GM12878 (cell line): ENCODE data around the gene HCLS1. TPM values are rescaled to one million over a fixed set of nuclear protein-coding genes. Genes with fewer than 3 reads are reported as not detected.

Experiments
- ATAC-seq: fragments of 200-7000 bp; cut with Tn5 transposase; 3 replicates; pipeline ENCODE4 v1.9.1; 2020; ENCODE audit warnings: mild to moderate bottlenecking, moderate library complexity
- BruUV-seq: library from RNA; stranded (reverse); fragments of 400-500 nt; replicated peaks from 2 replicates; lab custom pipeline; 2021; lab: Mats Ljungman, UMichigan
- CTCF ChIA-PET: fragments of 300-600 bp; sonication (Branson Sonifier 250); formaldehyde crosslinking; extraction: SDS; loops from one replicate; lab custom pipeline; 2021; ENCODE audit warnings: inconsistent platforms; lab: Yijun Ruan, JAX
- POLR2A ChIA-PET: fragments of 350-600 bp; formaldehyde crosslinking; extraction: SDS; loops from one replicate; lab custom pipeline; 2021; ENCODE audit warnings: inconsistent platforms; lab: Charles Lee
- RAD21 ChIA-PET: fragments of 300-600 bp; sonication (Branson Sonifier 250); formaldehyde crosslinking; loops from one replicate; lab custom pipeline; 2023; ENCODE audit warnings: antibody characterized with exemption; ENCODE audit not compliant: unreplicated experiment; lab: Charles Lee
- SMC1A ChIA-PET: fragments of 300-600 bp; sonication (Branson Sonifier 250); formaldehyde crosslinking; loops from one replicate; lab custom pipeline; 2023; ENCODE audit not compliant: unreplicated experiment, uncharacterized antibody; lab: Charles Lee
- DNase-seq: peaks from one replicate; pipeline ENCODE4 v3.0.0-alpha.2; 2011; ENCODE audit warnings: low read depth, low spot score
- FAIRE-seq: peaks from 3 replicates; lab custom pipeline; 2011; peaks lifted over from hg19 to GRCh38; lab: Jason Lieb, UNC
- H2AFZ ChIP-seq: 2 replicates; pipeline ENCODE4 v1.6.0; 2011; ENCODE audit warnings: low read depth, low read length, control low read depth; ENCODE audit not compliant: control insufficient read depth
- H3K27ac ChIP-seq: 2 replicates; pipeline ENCODE4 v1.5.1; 2011; ENCODE audit warnings: control low read depth; ENCODE audit not compliant: control insufficient read depth, insufficient read depth
- H3K27me3 ChIP-seq, 2 experiments: replicated peaks in 1 of 2; 2 replicates each; pipeline versions ENCODE4 v1.6.0 to v1.6.1; 2011; ENCODE audit warnings: low read length in 1 of 2; ENCODE audit not compliant: control insufficient read depth in 2 of 2, insufficient read depth in 2 of 2
- H3K36me3 ChIP-seq, 2 experiments: 2 replicates each; pipeline ENCODE4 v1.5.1; 2011; ENCODE audit warnings: low read length in 1 of 2; ENCODE audit not compliant: control insufficient read depth in 2 of 2, insufficient read depth in 2 of 2
- H3K4me1 ChIP-seq: 2 replicates; pipeline ENCODE4 v1.6.1; 2011; ENCODE audit warnings: mild to moderate bottlenecking, low read length, moderate library complexity, mixed read lengths; ENCODE audit not compliant: control insufficient read depth, insufficient read depth
- H3K4me2 ChIP-seq: 2 replicates; pipeline ENCODE4 v1.6.0; 2011; ENCODE audit warnings: control low read depth; ENCODE audit not compliant: control insufficient read depth, insufficient read depth
- H3K4me3 ChIP-seq: fragments of 200-600 bp; sonication (generic); 2 replicates; pipeline ENCODE4 v1.5.1; 2016
- H3K79me2 ChIP-seq: 2 replicates; pipeline ENCODE4 v1.6.0; 2011; ENCODE audit warnings: low read length; ENCODE audit not compliant: control insufficient read depth, insufficient read depth
- H3K9ac ChIP-seq: 2 replicates; pipeline ENCODE4 v1.8.0; 2011; ENCODE audit warnings: low read length, control low read depth, mixed read lengths; ENCODE audit not compliant: control insufficient read depth, insufficient read depth
- H3K9me3 ChIP-seq: replicated peaks from 3 replicates; pipeline ENCODE4 v1.5.1; 2011; ENCODE audit warnings: mild to moderate bottlenecking, low read length; ENCODE audit not compliant: control insufficient read depth, insufficient read depth
- H4K20me1 ChIP-seq: 2 replicates; pipeline ENCODE4 v1.6.0; 2011; ENCODE audit not compliant: control insufficient read depth, insufficient read depth
- CBFB ChIP-seq: IDR thresholded peaks from 2 replicates; pipeline ENCODE4 v1.6.1; 2016; ENCODE audit warnings: antibody characterized with exemption, low read depth
- CEBPB ChIP-seq, 2 experiments: fragments of 150-350 bp in 1 of 2; IDR thresholded peaks; 2 replicates each; pipeline ENCODE4 v1.6.1; 2012 to 2014; ENCODE audit warnings: low read depth in 2 of 2, low read length in 2 of 2, borderline replicate concordance in 1 of 2, inconsistent platforms in 1 of 2
- CHD2 ChIP-seq: IDR thresholded peaks from 2 replicates; pipeline ENCODE4 v1.6.1; 2011; ENCODE audit warnings: low read depth, low read length, improper control_type of control experiment, borderline replicate concordance
- E2F8 ChIP-seq: fragments of 450-650 bp; IDR thresholded peaks from 2 replicates; pipeline ENCODE4 v1.6.1; 2018; ENCODE audit warnings: mild to moderate bottlenecking, low read depth, moderate library complexity; ENCODE audit not compliant: partially characterized antibody
- EP300 ChIP-seq, 2 experiments: fragments of 150-350 bp in 1 of 2; IDR thresholded peaks; 2 replicates each; pipeline ENCODE4 v1.6.1; 2011 to 2012; ENCODE audit warnings: low read depth in 2 of 2, low read length in 2 of 2, borderline replicate concordance in 1 of 2, improper control_type of control experiment in 1 of 2, inconsistent platforms in 1 of 2; ENCODE audit not compliant: control insufficient read depth in 1 of 2
- ESRRA ChIP-seq: IDR thresholded peaks from 2 replicates; pipeline ENCODE4 v1.6.1; 2012; ENCODE audit warnings: mild to moderate bottlenecking, low read length, improper control_type of control experiment
- NR2F1 ChIP-seq: fragments of 450-650 bp; conservative IDR thresholded peaks from 2 replicates; pipeline ENCODE4 v1.6.1; 2017; ENCODE audit warnings: mild to moderate bottlenecking
- RAD21 ChIP-seq: IDR thresholded peaks from 2 replicates; pipeline ENCODE4 v1.6.1; 2011; ENCODE audit warnings: mild to moderate bottlenecking, low read depth, low read length, moderate library complexity; ENCODE audit not compliant: insufficient read depth
- RFX5 ChIP-seq: IDR thresholded peaks from 2 replicates; pipeline ENCODE4 v1.6.1; 2011; ENCODE audit warnings: low read depth, low read length, improper control_type of control experiment
- TARDBP ChIP-seq: IDR thresholded peaks from 2 replicates; pipeline ENCODE4 v1.6.1; 2016; ENCODE audit warnings: borderline replicate concordance
- ZBTB33 ChIP-seq: fragments of 450-650 bp; IDR thresholded peaks from 2 replicates; pipeline ENCODE4 v1.6.1; 2017; ENCODE audit warnings: mild to moderate bottlenecking
- WGBS: methylation state at CpG from one replicate; pipeline ENCODE4 v1.1.6; 2016; ENCODE audit warnings: low lambda C conversion rate; ENCODE audit not compliant: insufficient replicate concordance, insufficient coverage; ENCODE audit errors: missing lambda C conversion rate; 5-methylcytosine and 5-hydroxymethylcytosine counted together
- in situ Hi-C: fragments of 300-500 bp; cut with MboI; formaldehyde crosslinking; loops from 9 replicates; pipeline ENCODE4 v1.14.3; 2018; ENCODE audit warnings: mixed read lengths
- intact Hi-C: fragments of 100-400 bp; cut with micrococcal nuclease; formaldehyde crosslinking; loops from one replicate; pipeline ENCODE4 v1.14.2; 2022; ENCODE audit not compliant: unreplicated experiment
- polyA plus RNA-seq, 11 experiments: library from polyadenylated mRNA; depleted of rRNA in 4 of 11; unstranded in 6 of 11; stranded (reverse) in 5 of 11; fragments of >200 nt; fragmentation: Nextera tagmentation in 4 of 11; fragmentation: Illumina TruSeq in 1 of 11; extraction: Ambion mirVana in 4 of 11; extraction: Trizol in 1 of 11; gene quantifications; 1 replicate in 1 of 11; 2 replicates in 10 of 11; pipeline versions ENCODE4 v1.2.1 to v1.2.3, GENCODE V29; 2011 to 2016; ENCODE audit warnings: inconsistent platforms in 2 of 11, missing spikeins in 2 of 11, low read depth in 1 of 11
- total RNA-seq, 4 experiments: library from RNA; depleted of rRNA in 3 of 4; stranded (reverse); fragments of >200 nt in 3 of 4; fragmentation: Illumina TruSeq in 1 of 4; extraction: Trizol in 1 of 4; gene quantifications; 2 replicates each; pipeline versions ENCODE4 v1.2.1 to v1.2.3, GENCODE V29; 2013 to 2021

Gene HCLS1
- total and polyA plus RNA-seq, 10 of the 15 experiments (the other 5 are each of a cell fraction or from before 2014, with no cell fraction given) = 51.6 to 344 (median 231) TPM

- H2AFZ ChIP-seq = no peak overlapping the region
- no TSS peak for BruUV-seq
- ChIA-PET RAD21 (no interaction called here), CTCF (interaction anchor here (1.4 kb wide), 1 partner anchor 98 kb away, joined by 3 read pairs; no protein-coding TSS in a partner anchor), SMC1A (interaction anchor here (1.0 kb wide), 1 partner anchor 99 kb away, joined by 3 read pairs; the partner anchor contains the start of gene POLQ), POLR2A (no interaction called here)
- intact Hi-C loops = no loop called here
- no peak overlapping the region for H3K27ac ChIP-seq
- 99% methylated on average over 5 of the region's 5 CpGs for WGBS
- peaks cover 10 to 16% of the 10 kb centered on the region in 2 experiments for H3K36me3 ChIP-seq
- H3K9ac ChIP-seq = no peak overlapping the region
- H3K27me3 ChIP-seq = no peaks in the 10 kb centered on the region
- H3K9me3 ChIP-seq = no peaks in the 10 kb centered on the region
- TF ChIP-seq RFX5 (no peak), E2F8 (no peak), NR2F1 (no peak), CEBPB (IDR thresholded peaks at IDR 0.05; ENCODE audit: borderline replicate concordance in 1 of 2, low read depth in 2 of 2, low read length in 2 of 2) (no peak), CHD2 (no peak), EP300 (IDR thresholded peaks at IDR 0.05; ENCODE audit: borderline replicate concordance in 1 of 2, control insufficient read depth in 1 of 2, low read depth in 2 of 2, low read length in 2 of 2) (no peak), ZBTB33 (no peak), CBFB (no peak), TARDBP (no peak), RAD21 (no peak), ESRRA (no peak)
- in situ Hi-C loops = no loop called here
- H3K4me2 ChIP-seq = no peak overlapping the region
- H3K79me2 ChIP-seq = no peaks in the 10 kb centered on the region
- ATAC-seq (no peak), FAIRE-seq (no peak), DNase-seq (no peak)
- no peaks in the 10 kb centered on the region for H3K4me1 ChIP-seq
- no peak overlapping the region for H3K4me3 ChIP-seq
- no peaks in the 10 kb centered on the region for H4K20me1 ChIP-seq
These were observed 15.6 kb downstream of the HCLS1 start for GRCh38 chr3:121645054-121645453.
